Measurements from ENCODE around the gene IL12A.

- no peak for TF ChIP-seq CTCF (IDR thresholded peaks at IDR 0.05)
- no peak for TF ChIP-seq SIN3A (IDR thresholded peaks at IDR 0.05; ENCODE audit: borderline replicate concordance, insufficient read depth, low read depth, low read length)
- TF ChIP-seq POLR2AphosphoS5 (IDR thresholded peaks at IDR 0.05; ENCODE audit: low read depth, low read length) = no peak
These were observed 13.4 kb downstream of the IL12A start for GRCh38 chr3:160001850-160002623.

Data from Panc1 (cell line).